Activated naive CD8-positive, alpha-beta T cell treated with anti-CD3 and anti-CD28 coated beads, Interleukin-2, amount 10 ng/mL, durations not matched to agents 7 days and 5 days (primary cell): ENCODE measurements around the gene NRXN3. TPM values are rescaled to one million over a fixed set of nuclear protein-coding genes. Genes with fewer than 3 reads are reported as not detected.

Experiments used
- ATAC-seq: fragments of 150-1000 bp; cut with Tn5 transposase; one replicate; pipeline ENCODE4 v1.10.0; 2021; ENCODE audit warnings: low read depth, moderate library complexity
- POLR2A ChIA-PET: fragments of 350-600 bp; sonication (Branson Sonifier 250); formaldehyde crosslinking; loops from one replicate; lab custom pipeline; 2021; ENCODE audit warnings: antibody characterized with exemption; lab: Charles Lee
- DNase-seq: peaks from one replicate; pipeline ENCODE4 v3.0.0; 2021
- H3K27ac Mint-ChIP-seq: one replicate; pipeline ENCODE4 v1.8.0; 2022; ENCODE audit warnings: mild to moderate bottlenecking, mixed read lengths
- H3K27me3 Mint-ChIP-seq: one replicate; pipeline ENCODE4 v1.8.0; 2022; ENCODE audit warnings: mild to moderate bottlenecking, moderate library complexity, mixed read lengths
- H3K36me3 Mint-ChIP-seq: one replicate; pipeline ENCODE4 v1.8.0; 2021; ENCODE audit warnings: mild to moderate bottlenecking, mixed read lengths
- H3K4me1 Mint-ChIP-seq: one replicate; pipeline ENCODE4 v1.8.0; 2021; ENCODE audit warnings: mixed read lengths
- H3K4me3 Mint-ChIP-seq: one replicate; pipeline ENCODE4 v1.8.0; 2022; ENCODE audit warnings: mild to moderate bottlenecking, moderate library complexity, mixed read lengths
- H3K9me3 Mint-ChIP-seq: one replicate; pipeline ENCODE4 v1.8.0; 2021; ENCODE audit warnings: mixed read lengths
- total RNA-seq, 2 experiments: library from RNA; stranded (reverse); gene quantifications; one replicate each; pipeline ENCODE4 v1.2.3, GENCODE V29; 2021

The NRXN3 gene
- total RNA-seq, 2 experiments from 2014 or later, result not detected

DNA sequence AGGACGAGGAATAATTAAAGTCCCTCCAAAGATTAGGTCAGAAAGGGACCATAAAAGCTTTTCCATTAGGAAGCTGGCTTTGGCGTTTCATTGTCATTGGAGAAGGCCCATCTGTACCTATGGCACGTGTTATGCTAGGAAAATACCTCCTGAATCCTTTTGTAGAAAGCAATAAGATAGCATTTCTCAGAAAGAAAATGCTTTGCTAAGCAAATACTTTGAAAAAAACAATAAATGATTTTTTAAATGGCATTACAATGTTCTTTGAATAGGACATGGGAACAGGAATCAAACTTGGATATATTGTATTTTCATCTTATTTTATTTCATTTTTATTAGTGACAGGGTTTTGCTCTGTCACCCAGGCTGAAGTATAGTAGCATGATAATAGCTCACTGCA lies 967.7 kb downstream of the NRXN3 start:
- Mint-ChIP-seq H3K27ac (no peak overlapping the region), H3K4me3 (no peak overlapping the region), H3K27me3 (no peaks in the 10 kb centered on the region), H3K9me3 (peaks cover 1% of the 10 kb centered on the region), H3K4me1 (no peaks in the 10 kb centered on the region), H3K36me3 (no peaks in the 10 kb centered on the region)
- DNase-seq (no peak), ATAC-seq (no peak)
- POLR2A ChIA-PET, result no interaction called here

DNA sequence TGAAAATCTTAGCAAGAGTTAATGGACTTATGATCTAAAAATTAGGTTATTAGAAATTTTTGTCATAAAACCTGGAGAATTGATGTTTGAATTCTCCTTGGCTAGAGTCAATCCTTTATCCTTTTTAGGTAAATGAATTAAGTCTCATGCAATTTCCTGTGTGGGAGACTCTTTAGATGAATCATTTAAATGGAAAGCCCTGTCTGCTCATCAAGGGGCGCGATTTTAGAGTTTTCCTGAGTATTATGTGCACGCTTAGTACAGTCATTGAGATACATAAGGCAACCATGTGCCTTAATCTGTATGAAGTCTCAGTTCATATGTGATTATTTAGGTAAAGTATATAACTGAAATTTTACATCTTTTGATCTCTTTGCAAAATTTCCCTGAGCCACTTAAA lies 974.7 kb downstream of the NRXN3 start:
- Mint-ChIP-seq H3K9me3 (peaks cover 3% of the 10 kb centered on the region), H3K27me3 (no peaks in the 10 kb centered on the region), H3K27ac (no peak overlapping the region), H3K4me1 (no peaks in the 10 kb centered on the region), H3K36me3 (no peaks in the 10 kb centered on the region), H3K4me3 (no peak overlapping the region)
- POLR2A ChIA-PET, result no interaction called here
- ATAC-seq (no peak), DNase-seq (no peak)

- H3K4me1 Mint-ChIP-seq, result no peaks in the 10 kb centered on the region
- DNase-seq, result no peak
- H3K9me3 Mint-ChIP-seq, result peaks cover 3% of the 10 kb centered on the region
These were observed 980.1 kb downstream of the NRXN3 start for GRCh38 chr14:79150226-79150625.

DNA sequence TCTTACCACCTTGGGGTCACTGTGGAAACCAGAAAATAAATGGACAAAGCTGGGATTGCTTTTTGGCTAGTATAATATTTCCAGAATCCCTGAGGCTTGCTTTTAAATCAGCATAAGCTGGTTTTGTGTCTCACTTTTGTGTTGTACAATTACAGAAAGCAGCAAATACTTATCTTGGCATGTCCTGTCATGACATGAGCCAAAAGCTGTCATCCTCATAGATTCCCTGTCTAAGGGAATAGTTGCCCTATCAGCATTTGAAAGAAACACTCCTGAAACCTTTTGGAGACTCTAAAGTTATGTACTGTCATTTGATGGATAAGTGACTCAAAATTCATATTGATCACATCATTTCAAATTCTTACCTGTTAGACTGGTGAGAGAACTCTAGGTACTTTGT lies 987.2 kb downstream of the NRXN3 start:
- ATAC-seq (no peak), DNase-seq (no peak)
- Mint-ChIP-seq H3K36me3 (no peaks in the 10 kb centered on the region), H3K4me3 (no peak overlapping the region), H3K27me3 (no peaks in the 10 kb centered on the region), H3K9me3 (peaks cover 1% of the 10 kb centered on the region), H3K27ac (no peak overlapping the region), H3K4me1 (no peaks in the 10 kb centered on the region)
- POLR2A ChIA-PET, result no interaction called here

More at GRCh38 chr14:79150226-79150625, 980.1 kb downstream of the NRXN3 start:
- no peak overlapping the region for H3K27ac Mint-ChIP-seq
- ATAC-seq, result no peak
- H3K36me3 Mint-ChIP-seq, result no peaks in the 10 kb centered on the region
- no peaks in the 10 kb centered on the region for H3K27me3 Mint-ChIP-seq
- POLR2A ChIA-PET, result no interaction called here
- no peak overlapping the region for H3K4me3 Mint-ChIP-seq

- no peaks in the 10 kb centered on the region for H3K27me3 Mint-ChIP-seq
- peaks cover 4% of the 10 kb centered on the region for H3K9me3 Mint-ChIP-seq
- no peak overlapping the region for H3K4me3 Mint-ChIP-seq
- ATAC-seq (no peak), DNase-seq (no peak)
- no peaks in the 10 kb centered on the region for H3K36me3 Mint-ChIP-seq
- POLR2A ChIA-PET, result no interaction called here
- no peaks in the 10 kb centered on the region for H3K4me1 Mint-ChIP-seq
- no peak overlapping the region for H3K27ac Mint-ChIP-seq
These were observed 991.4 kb downstream of the NRXN3 start for GRCh38 chr14:79161571-79161970.

GRCh38 chr14:79162833-79163232 lies 992.7 kb downstream of the NRXN3 start:
- no peak overlapping the region for H3K4me3 Mint-ChIP-seq
- H3K4me1 Mint-ChIP-seq, result no peaks in the 10 kb centered on the region
- DNase-seq (no peak), ATAC-seq (no peak)
- H3K27me3 Mint-ChIP-seq, result no peaks in the 10 kb centered on the region
- H3K36me3 Mint-ChIP-seq, result no peaks in the 10 kb centered on the region
- POLR2A ChIA-PET, result no interaction called here
- no peak overlapping the region for H3K27ac Mint-ChIP-seq
- H3K9me3 Mint-ChIP-seq, result peaks cover 4% of the 10 kb centered on the region

- H3K4me3 Mint-ChIP-seq, result no peak overlapping the region
- no peak overlapping the region for H3K27ac Mint-ChIP-seq
- DNase-seq (no peak), ATAC-seq (no peak)
- no peaks in the 10 kb centered on the region for H3K36me3 Mint-ChIP-seq
- H3K4me1 Mint-ChIP-seq, result no peaks in the 10 kb centered on the region
- no peaks in the 10 kb centered on the region for H3K27me3 Mint-ChIP-seq
- POLR2A ChIA-PET, result no interaction called here
- peaks cover 4% of the 10 kb centered on the region for H3K9me3 Mint-ChIP-seq
These were observed 995.4 kb downstream of the NRXN3 start for GRCh38 chr14:79165471-79166090.

DNA sequence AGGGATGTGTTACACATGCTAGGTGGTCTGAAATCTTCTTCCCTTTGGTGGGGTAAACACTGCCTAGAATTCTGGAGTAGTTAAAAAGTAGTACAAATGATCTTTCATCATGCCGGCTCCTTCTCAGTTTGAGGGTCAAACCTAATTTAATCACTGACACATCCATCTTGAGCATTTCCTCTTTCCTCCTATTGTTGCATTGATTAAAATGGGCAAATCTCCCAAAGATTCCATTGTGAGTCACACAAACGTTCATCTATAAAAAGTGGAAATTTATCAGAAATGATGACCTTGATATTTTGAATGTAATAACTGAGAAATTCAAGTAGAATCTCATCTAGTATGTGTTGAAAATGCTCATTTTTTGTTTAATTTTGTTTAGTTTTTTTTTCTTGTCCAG lies 996.0 kb downstream of the NRXN3 start:
- DNase-seq (no peak), ATAC-seq (no peak)
- H3K4me1 Mint-ChIP-seq, result no peaks in the 10 kb centered on the region
- H3K4me3 Mint-ChIP-seq, result no peak overlapping the region
- H3K27ac Mint-ChIP-seq, result no peak overlapping the region
- H3K36me3 Mint-ChIP-seq, result no peaks in the 10 kb centered on the region
- H3K9me3 Mint-ChIP-seq, result peaks cover 4% of the 10 kb centered on the region
- H3K27me3 Mint-ChIP-seq, result no peaks in the 10 kb centered on the region
- POLR2A ChIA-PET, result no interaction called here

DNA sequence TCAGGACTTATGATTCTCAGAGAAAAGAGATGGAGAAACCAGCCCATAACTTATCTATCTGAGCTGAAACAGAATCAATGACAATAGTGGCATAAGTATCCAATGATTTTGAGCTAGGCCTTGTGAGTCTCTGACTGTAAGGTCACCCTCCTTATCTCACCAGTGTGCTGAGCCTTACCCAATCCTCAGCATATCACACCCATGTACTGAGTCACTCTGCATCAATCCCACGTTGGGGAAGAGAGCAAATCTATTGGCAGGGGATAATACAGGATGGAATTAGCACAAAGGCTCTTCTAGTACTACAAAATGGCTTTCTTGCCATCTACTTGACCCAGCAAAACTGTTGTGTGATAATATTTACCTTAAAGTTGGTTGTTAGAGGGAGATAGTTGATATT lies 997.8 kb downstream of the NRXN3 start:
- H3K27ac Mint-ChIP-seq, result no peak overlapping the region
- no peaks in the 10 kb centered on the region for H3K27me3 Mint-ChIP-seq
- H3K4me3 Mint-ChIP-seq, result no peak overlapping the region
- no peaks in the 10 kb centered on the region for H3K36me3 Mint-ChIP-seq
- DNase-seq (no peak), ATAC-seq (no peak)
- POLR2A ChIA-PET, result no interaction called here
- H3K9me3 Mint-ChIP-seq, result peaks cover 2% of the 10 kb centered on the region
- H3K4me1 Mint-ChIP-seq, result no peaks in the 10 kb centered on the region

- DNase-seq, result no peak
- no peaks in the 10 kb centered on the region for H3K9me3 Mint-ChIP-seq
- H3K4me3 Mint-ChIP-seq, result no peak overlapping the region
- no peaks in the 10 kb centered on the region for H3K4me1 Mint-ChIP-seq
- H3K27me3 Mint-ChIP-seq, result no peaks in the 10 kb centered on the region
- no peaks in the 10 kb centered on the region for H3K36me3 Mint-ChIP-seq
- no peak overlapping the region for H3K27ac Mint-ChIP-seq
- no peak for ATAC-seq
- POLR2A ChIA-PET, result no interaction called here
These were observed 1005.5 kb downstream of the NRXN3 start for GRCh38 chr14:79175671-79176070.

GRCh38 chr14:79177106-79177505 lies 1006.9 kb downstream of the NRXN3 start:
- Mint-ChIP-seq H3K27ac (no peak overlapping the region), H3K9me3 (no peaks in the 10 kb centered on the region), H3K27me3 (no peaks in the 10 kb centered on the region), H3K4me3 (no peak overlapping the region), H3K4me1 (no peaks in the 10 kb centered on the region), H3K36me3 (no peaks in the 10 kb centered on the region)
- DNase-seq, result no peak
- ATAC-seq, result no peak
- POLR2A ChIA-PET, result no interaction called here

GRCh38 chr14:79178719-79179118 lies 1008.5 kb downstream of the NRXN3 start:
- DNase-seq (no peak), ATAC-seq (no peak)
- Mint-ChIP-seq H3K36me3 (no peaks in the 10 kb centered on the region), H3K9me3 (no peaks in the 10 kb centered on the region), H3K4me3 (no peak overlapping the region), H3K27me3 (no peaks in the 10 kb centered on the region), H3K4me1 (no peaks in the 10 kb centered on the region), H3K27ac (no peak overlapping the region)
- POLR2A ChIA-PET, result no interaction called here

GRCh38 chr14:79179985-79180384 lies 1009.8 kb downstream of the NRXN3 start:
- POLR2A ChIA-PET, result no interaction called here
- Mint-ChIP-seq H3K4me1 (no peaks in the 10 kb centered on the region), H3K36me3 (no peaks in the 10 kb centered on the region), H3K9me3 (no peaks in the 10 kb centered on the region), H3K27me3 (no peaks in the 10 kb centered on the region), H3K27ac (no peak overlapping the region), H3K4me3 (no peak overlapping the region)
- DNase-seq (no peak), ATAC-seq (no peak)

DNA sequence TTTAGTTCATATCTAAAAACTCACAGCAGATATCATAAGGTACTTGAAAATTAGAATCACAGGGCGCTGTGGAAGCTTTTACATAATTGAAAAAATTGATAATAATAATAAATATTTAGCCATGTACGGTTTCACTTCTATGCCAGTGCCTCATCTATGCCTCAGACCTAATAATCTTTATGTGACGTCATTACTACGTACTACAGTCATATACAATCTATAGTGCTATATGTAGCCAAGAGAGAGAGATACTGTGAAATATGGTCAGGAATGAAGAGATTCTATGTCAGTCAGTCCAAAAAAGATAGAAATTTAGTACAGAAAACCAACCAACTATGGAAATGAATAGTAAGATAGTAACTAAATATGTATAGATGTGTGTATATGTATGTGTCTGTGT lies 1010.5 kb downstream of the NRXN3 start:
- POLR2A ChIA-PET, result no interaction called here
- H3K4me1 Mint-ChIP-seq, result no peaks in the 10 kb centered on the region
- H3K36me3 Mint-ChIP-seq, result no peaks in the 10 kb centered on the region
- H3K27me3 Mint-ChIP-seq, result no peaks in the 10 kb centered on the region
- no peak overlapping the region for H3K4me3 Mint-ChIP-seq
- no peaks in the 10 kb centered on the region for H3K9me3 Mint-ChIP-seq
- DNase-seq (no peak), ATAC-seq (no peak)
- H3K27ac Mint-ChIP-seq, result no peak overlapping the region

- ATAC-seq, result no peak
- peaks cover 3% of the 10 kb centered on the region for H3K9me3 Mint-ChIP-seq
These were observed 1016.4 kb downstream of the NRXN3 start for GRCh38 chr14:79186523-79186922.

More at GRCh38 chr14:79186523-79186922, 1016.4 kb downstream of the NRXN3 start:
- no peak for DNase-seq
- no peak overlapping the region for H3K27ac Mint-ChIP-seq
- H3K27me3 Mint-ChIP-seq, result no peaks in the 10 kb centered on the region
- POLR2A ChIA-PET, result no interaction called here
- no peak overlapping the region for H3K4me3 Mint-ChIP-seq
- H3K4me1 Mint-ChIP-seq, result no peaks in the 10 kb centered on the region
- H3K36me3 Mint-ChIP-seq, result no peaks in the 10 kb centered on the region
